Measurements from ENCODE around the gene FSIP1.

The FSIP1 gene

DNA sequence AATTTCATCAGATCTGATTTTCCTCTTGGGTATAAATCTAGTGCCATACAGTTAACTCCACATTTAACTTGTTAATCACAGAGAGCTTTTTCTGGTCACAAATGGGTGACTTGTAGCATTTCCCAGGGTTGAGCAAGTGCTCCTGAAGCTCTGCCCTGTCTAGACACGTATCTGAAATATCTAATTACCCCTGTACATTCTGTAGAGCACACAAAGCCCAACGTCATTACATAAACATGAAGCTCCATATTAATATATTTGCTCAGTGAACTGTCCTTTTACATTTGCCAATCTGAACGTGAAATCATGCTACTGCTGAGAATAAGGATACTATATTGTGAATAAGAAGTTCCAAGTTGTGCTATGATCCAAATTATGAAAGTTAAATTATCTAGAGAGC is 152.7 kb downstream of the FSIP1 start:
- DNase-seq (ENCODE audit: extremely low read depth, low read depth): no peak
- TF ChIP-seq, protein P1, sequence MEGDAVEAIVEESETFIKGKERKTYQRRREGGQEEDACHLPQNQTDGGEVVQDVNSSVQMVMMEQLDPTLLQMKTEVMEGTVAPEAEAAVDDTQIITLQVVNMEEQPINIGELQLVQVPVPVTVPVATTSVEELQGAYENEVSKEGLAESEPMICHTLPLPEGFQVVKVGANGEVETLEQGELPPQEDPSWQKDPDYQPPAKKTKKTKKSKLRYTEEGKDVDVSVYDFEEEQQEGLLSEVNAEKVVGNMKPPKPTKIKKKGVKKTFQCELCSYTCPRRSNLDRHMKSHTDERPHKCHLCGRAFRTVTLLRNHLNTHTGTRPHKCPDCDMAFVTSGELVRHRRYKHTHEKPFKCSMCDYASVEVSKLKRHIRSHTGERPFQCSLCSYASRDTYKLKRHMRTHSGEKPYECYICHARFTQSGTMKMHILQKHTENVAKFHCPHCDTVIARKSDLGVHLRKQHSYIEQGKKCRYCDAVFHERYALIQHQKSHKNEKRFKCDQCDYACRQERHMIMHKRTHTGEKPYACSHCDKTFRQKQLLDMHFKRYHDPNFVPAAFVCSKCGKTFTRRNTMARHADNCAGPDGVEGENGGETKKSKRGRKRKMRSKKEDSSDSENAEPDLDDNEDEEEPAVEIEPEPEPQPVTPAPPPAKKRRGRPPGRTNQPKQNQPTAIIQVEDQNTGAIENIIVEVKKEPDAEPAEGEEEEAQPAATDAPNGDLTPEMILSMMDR (IDR thresholded peaks at IDR 0.05; ENCODE audit: low read depth, low read length): no peak

DNA sequence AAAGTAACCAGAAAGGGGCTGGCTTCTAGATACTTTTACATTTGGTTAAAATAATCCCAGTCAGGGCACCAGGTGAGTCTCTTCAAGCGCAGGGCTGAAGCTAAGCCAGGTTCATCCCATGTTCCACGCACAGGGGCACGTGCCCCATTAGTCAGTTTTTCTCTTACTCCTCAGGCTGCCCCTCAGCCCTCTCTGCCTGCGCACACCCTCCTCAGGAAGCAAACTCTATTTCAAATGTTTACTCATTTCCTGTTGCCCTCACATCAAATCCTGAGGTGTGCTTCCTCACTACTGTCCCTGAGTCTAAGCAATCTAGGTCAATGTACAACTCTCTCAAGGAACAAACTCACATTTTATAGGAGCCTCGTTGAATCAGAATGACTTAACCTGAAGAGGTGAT is 153.3 kb downstream of the FSIP1 start:
- TF ChIP-seq, protein P1 (IDR thresholded peaks at IDR 0.05; ENCODE audit: low read depth, low read length): no peak
- DNase-seq (ENCODE audit: extremely low read depth, low read depth): no peak

DNA sequence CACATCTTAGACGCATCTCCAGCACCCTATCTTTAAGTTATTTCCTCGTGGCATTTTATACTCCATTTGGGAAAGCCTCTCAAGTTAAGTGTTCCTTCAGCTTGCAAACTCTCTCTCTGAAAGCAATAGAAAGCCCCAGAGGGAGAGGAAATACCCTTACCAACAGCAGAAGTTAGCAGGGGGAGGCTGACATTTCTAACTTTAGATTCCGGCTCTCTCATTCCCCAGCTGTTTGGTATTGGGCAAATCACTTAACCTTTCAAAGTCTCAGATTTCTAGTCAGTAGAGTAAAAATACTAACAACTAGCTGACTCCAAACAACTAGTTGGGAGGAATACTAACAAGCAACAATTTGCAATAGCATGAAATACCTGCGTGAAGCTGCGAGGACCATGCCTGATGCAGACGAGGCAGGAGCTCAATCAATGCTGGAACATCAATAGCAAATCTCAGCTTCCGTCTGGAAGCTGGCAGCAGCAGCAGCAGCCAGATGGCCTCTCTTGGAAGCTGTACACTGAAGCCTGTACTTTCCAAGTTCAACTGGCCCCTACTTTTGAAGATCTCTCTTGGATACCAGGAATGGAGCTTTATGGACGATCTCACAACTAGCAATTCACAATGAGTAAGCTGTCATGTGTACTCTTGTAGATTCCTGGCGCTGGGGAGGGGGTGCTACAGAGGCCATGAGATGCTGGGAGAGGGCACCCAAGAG is 153.9 kb downstream of the FSIP1 start:
- no peak for DNase-seq (ENCODE audit: extremely low read depth, low read depth)
- TF ChIP-seq, protein P1 (IDR thresholded peaks at IDR 0.05; ENCODE audit: low read depth, low read length): no peak

DNA sequence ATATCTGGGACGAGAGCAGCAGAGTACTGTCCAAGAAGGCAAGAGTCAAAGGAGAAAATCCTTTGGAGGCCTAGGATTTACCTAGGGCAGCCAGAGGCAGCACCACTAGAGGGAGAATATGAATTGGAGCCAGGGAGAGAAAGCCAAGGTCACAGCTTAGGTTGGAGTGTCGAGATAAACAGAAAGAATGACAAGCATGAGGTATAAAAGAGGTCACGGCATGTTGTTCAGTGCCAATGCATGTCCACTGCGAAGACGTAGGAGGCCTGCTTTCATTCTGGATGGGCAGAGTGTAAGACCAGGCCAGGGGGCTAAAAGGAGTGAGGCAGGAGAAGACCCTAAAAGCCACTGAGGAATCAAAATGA is 154.5 kb downstream of the FSIP1 start:
- TF ChIP-seq, protein P1 (IDR thresholded peaks at IDR 0.05; ENCODE audit: low read depth, low read length): peak; percentile 22
- DNase-seq (ENCODE audit: extremely low read depth, low read depth): no peak

DNA sequence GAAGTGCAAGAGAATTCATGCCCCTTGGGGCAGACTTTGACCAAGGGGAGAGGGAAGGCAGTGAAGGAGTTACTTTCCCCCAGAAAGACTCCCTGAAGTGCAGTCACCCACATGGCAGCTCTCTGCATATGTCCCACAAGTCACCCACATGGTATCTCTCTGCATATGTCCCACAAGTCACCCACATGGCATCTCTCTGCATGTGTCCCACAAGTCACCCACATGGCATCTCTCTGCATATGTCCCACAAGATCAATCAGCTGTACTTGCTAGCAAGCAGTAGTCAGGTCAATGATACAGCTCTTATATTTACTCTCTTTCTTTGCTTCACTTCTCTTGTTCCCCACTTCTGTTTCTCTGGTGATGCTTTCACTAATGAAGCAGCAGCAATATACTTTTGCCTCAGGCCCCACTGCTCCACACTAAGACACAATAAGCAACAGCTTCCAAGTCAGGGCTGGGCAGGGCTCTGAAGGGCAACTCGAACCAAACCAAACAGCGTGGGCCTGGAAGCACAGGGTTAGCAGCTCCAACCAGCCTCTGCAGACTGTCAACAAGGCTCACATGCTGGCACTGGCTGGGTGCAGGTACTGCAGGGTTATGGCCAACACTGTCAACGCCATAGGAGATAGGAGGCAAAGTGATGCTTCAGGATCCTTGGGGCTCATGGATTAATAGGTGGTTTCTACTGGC is 155.0 kb downstream of the FSIP1 start:
- TF ChIP-seq, protein P1 (IDR thresholded peaks at IDR 0.05; ENCODE audit: low read depth, low read length): no peak
- no peak for DNase-seq (ENCODE audit: extremely low read depth, low read depth)

DNA sequence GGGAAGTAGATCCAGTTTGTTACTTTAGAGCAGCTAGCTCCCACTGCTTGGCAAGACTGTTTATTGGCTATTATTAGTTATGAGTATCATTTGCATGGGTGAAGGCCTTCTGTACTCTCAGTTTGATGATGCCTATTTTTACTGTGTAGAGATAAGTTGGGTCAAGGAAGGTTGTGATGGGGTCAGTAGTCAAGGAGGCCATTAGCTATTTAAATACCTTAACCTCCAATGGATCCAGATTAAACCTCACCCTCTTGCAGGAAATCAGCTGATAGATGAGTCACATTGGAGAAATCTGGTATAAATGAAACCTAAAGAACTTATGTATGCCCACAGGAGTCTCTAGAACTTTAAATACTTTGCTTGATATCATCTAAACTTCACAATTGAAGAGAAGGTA is 156.8 kb downstream of the FSIP1 start:
- DNase-seq (ENCODE audit: extremely low read depth, low read depth): no peak
- TF ChIP-seq, protein P1 (IDR thresholded peaks at IDR 0.05; ENCODE audit: low read depth, low read length): no peak

DNA sequence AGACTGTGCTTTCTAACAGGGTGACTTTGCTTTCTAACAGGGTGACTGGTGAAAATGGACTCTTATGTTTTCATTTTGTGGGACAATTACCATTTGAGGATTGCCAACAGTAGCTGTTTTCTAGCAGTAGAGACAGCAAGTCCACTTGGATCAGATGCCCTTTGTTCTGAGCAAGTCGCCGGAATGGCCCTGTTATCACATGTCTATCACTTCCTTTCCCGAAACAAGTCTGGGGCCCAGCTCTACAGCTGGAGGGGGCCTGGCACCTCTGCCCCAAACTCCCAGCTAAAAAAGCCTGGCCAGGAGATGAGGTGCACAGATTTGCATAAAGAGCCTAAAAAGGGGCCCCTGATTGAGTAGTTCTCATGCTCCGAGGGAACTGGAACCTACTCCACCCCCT is 157.2 kb downstream of the FSIP1 start:
- no peak for DNase-seq (ENCODE audit: extremely low read depth, low read depth)
- TF ChIP-seq, protein P1 (IDR thresholded peaks at IDR 0.05; ENCODE audit: low read depth, low read length): no peak
